ENCODE measurements around the gene GUSB.
"Not testable (repeated sequence)": the region's sequence is repeated elsewhere in the genome, so short reads cannot be mapped to it uniquely, and the experiment has no call there.

GUSB gene

GRCh38 chr7:65981965-65982792 lies at the start of gene GUSB:
TSS of gene GUSB (minus strand) at chr7:65982213. CDS start at chr7:65982183, 30 bp downstream.
- peak within 1 kb of the TSS; percentile 74 for H3K4me3 ChIP-seq (ENCODE audit: low read depth, low read length)
- peak; percentile 7 for DNase-seq (ENCODE audit: low read depth, low spot score)
- TF ChIP-seq, protein P1, sequence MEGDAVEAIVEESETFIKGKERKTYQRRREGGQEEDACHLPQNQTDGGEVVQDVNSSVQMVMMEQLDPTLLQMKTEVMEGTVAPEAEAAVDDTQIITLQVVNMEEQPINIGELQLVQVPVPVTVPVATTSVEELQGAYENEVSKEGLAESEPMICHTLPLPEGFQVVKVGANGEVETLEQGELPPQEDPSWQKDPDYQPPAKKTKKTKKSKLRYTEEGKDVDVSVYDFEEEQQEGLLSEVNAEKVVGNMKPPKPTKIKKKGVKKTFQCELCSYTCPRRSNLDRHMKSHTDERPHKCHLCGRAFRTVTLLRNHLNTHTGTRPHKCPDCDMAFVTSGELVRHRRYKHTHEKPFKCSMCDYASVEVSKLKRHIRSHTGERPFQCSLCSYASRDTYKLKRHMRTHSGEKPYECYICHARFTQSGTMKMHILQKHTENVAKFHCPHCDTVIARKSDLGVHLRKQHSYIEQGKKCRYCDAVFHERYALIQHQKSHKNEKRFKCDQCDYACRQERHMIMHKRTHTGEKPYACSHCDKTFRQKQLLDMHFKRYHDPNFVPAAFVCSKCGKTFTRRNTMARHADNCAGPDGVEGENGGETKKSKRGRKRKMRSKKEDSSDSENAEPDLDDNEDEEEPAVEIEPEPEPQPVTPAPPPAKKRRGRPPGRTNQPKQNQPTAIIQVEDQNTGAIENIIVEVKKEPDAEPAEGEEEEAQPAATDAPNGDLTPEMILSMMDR (IDR thresholded peaks at IDR 0.05; ENCODE audit: insufficient read depth, low read length, missing control alignments), result no peak
- ChIA-PET CTCF (no interaction called here), POLR2A (no interaction called here)

- POLR2A ChIA-PET; DNase-seq (ENCODE audit: low read depth, low spot score); H3K4me3 ChIP-seq (ENCODE audit: low read depth, low read length); CTCF ChIA-PET: not testable (repeated sequence)
Observed at GRCh38 chr7:66028342-66028741, 46.3 kb upstream of the GUSB start.

DNA sequence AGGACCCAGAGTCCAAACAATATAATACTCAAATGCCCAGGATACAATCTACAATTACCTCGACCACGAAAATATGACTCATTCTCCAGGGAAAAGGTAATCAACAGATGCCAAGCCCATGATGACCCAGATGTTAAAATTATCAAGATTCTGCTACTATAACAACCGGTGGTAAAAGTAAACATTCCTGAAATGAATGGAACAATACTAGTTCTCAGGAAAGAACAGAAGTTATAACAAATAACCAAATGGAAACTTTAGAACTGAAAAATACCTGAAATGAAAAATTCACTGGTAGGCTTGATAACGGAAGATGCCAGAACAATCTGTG lies 34.1 kb upstream of the GUSB start:
- POLR2A ChIA-PET, result no interaction called here
- TF ChIP-seq, protein P1 (IDR thresholded peaks at IDR 0.05; ENCODE audit: insufficient read depth, low read length, missing control alignments), result no peak
- CTCF ChIA-PET, result no interaction called here
- no peak overlapping the region for H3K4me3 ChIP-seq (ENCODE audit: low read depth, low read length)
- DNase-seq (ENCODE audit: low read depth, low spot score), result no peak

DNA sequence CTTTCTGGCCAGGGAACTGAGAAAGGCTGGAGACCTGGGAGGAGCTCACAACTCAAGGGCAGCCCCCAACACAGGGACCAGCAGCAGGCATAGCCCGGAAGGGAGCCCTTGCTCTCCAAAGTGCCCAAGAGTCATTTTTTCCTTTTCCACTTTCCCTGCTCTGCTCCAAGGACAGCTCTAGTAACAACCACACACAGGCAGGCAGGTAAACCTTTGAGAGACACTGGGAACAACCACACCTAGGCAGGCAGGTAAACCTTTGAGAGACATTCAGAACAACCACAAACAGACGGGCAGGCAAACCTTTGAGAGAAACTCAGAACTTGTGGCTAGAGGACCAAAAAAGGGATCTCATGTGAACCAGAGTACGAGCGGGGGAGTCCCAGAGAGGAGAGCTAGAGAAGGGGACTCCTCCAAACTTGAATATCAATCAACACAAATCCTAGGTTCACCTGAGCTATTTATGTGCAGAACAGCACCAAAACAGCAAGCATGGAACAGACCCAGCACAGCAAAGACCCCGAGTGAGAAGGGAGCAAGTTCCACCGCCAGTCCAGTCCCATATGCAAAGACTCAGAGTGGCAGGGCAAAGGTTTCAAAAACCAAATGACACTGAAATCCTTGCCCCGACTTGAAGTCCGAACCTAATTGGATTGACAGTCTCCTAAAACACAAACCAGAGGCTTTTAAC lies 33.6 kb upstream of the GUSB start:
- DNase-seq (ENCODE audit: low read depth, low spot score), result no peak
- H3K4me3 ChIP-seq (ENCODE audit: low read depth, low read length), result no peak overlapping the region
- POLR2A ChIA-PET, result no interaction called here
- CTCF ChIA-PET, result interaction anchor here (1.4 kb wide), 1 partner anchor 15 kb away, joined by 4 read pairs; no protein-coding TSS in a partner anchor
- TF ChIP-seq, protein P1 (IDR thresholded peaks at IDR 0.05; ENCODE audit: insufficient read depth, low read length, missing control alignments), result no peak

DNA sequence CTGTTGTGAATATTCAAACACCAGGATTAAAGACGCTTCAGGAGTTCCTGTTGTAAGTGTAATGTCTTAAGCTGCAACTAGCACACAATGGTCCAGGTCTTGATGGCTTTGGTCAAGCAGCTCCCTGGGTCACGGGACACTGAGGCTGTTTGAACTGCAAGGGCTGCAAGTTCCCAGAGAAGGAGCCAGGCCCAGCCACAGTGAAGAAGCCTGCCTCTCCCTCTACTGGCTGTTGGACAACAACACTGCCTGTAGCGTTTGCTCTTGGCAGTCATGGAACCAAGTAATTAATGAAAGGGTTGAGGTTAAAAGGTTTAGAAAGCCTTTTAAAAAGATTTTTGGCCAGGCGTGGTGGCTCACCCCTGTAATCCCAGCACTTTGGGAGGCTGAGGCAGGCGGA lies 31.9 kb upstream of the GUSB start:
- CTCF ChIA-PET, result interaction anchor here (0.7 to 1.8 kb wide), 8 partner anchors 11 to 292 kb away, joined by 3 to 4 read pairs (median 3); no protein-coding TSS in a partner anchor
- DNase-seq (ENCODE audit: low read depth, low spot score), result peak; percentile 3
- POLR2A ChIA-PET, result no interaction called here
- H3K4me3 ChIP-seq (ENCODE audit: low read depth, low read length), result no peak overlapping the region
- TF ChIP-seq, protein P1 (IDR thresholded peaks at IDR 0.05; ENCODE audit: insufficient read depth, low read length, missing control alignments), result peak; percentile 70

DNA sequence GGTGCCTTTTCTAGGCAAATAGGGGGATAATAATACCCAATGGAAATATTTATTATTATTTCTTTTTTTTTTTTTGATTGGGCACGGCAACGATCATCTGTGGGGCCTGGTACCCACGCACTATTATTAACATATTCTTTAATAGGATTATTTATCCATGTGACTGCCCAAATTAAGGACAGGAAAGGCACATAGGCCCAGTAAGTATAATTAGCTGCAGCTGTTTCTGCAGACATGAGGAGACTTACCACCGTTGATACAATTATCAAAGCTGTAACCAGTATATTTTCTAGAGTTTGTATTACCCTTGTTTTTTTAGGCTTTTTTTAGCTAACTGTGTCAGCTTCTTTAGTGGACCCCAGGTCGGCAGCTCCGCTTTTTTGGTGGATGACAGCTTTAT lies 25.2 kb upstream of the GUSB start:
- no peak for DNase-seq (ENCODE audit: low read depth, low spot score)
- TF ChIP-seq, protein P1 (IDR thresholded peaks at IDR 0.05; ENCODE audit: insufficient read depth, low read length, missing control alignments), result no peak
- ChIA-PET CTCF (no interaction called here), POLR2A (interaction anchor here (0.7 kb wide), 1 partner anchor 129 kb away, joined by 3 read pairs; no protein-coding TSS in a partner anchor)
- H3K4me3 ChIP-seq (ENCODE audit: low read depth, low read length), result no peak overlapping the region

- H3K4me3 ChIP-seq (ENCODE audit: low read depth, low read length); CTCF ChIA-PET; POLR2A ChIA-PET; DNase-seq (ENCODE audit: low read depth, low spot score): not testable (repeated sequence)
Observed at GRCh38 chr7:66005115-66005671, 23.2 kb upstream of the GUSB start.

DNA sequence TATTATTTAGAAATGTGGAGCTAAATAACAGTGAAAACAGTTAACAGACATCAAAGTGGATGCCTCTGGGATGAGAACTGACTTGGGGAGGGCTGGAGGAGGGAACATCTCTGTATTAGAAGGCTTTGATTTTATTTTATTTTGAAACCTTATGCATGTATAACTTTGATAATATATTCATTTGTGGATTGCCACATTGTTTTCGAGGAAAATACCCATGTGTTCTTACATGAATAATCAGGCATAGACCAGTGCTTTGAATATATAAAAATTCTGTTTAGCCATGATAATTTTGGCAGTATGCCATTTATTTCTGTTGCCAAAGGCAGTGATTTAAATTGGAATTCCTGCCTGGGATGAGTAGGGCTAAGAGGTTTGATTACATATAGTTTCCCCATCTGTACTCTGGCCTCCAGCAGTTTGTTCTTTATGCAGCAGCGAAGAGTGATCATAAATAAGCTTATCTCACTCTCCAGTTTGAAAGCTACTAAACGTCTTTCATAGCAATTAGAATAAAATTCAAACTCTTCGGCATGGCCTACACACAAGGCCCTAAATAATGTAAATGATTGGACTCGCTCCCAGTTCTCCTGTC lies 18.9 kb upstream of the GUSB start:
- CTCF ChIA-PET; H3K4me3 ChIP-seq (ENCODE audit: low read depth, low read length): not testable (repeated sequence)

GRCh38 chr7:65994984-65995383 lies 13.0 kb upstream of the GUSB start:
- POLR2A ChIA-PET; H3K4me3 ChIP-seq (ENCODE audit: low read depth, low read length); DNase-seq (ENCODE audit: low read depth, low spot score); CTCF ChIA-PET: not testable (repeated sequence)

More for the DNA sequence above, 18.9 kb upstream of the GUSB start:
- POLR2A ChIA-PET; DNase-seq (ENCODE audit: low read depth, low spot score): not testable (repeated sequence)

All from AG04449 (cell line).